Neuron (in vitro differentiated cells): ENCODE results near the gene KRTAP3-1.

Experiments used
- H2AFZ ChIP-seq: one replicate; pipeline ENCODE4 v1.6.1; 2013; ENCODE audit warnings: low read depth, mild to moderate bottlenecking, inconsistent platforms, low read length, moderate library complexity
- H3K27me3 ChIP-seq: one replicate; pipeline ENCODE4 v1.6.1; 2013; ENCODE audit warnings: low read length; ENCODE audit not compliant: insufficient read depth
- H3K36me3 ChIP-seq: one replicate; pipeline ENCODE4 v1.6.1; 2013; ENCODE audit warnings: low read length; ENCODE audit not compliant: insufficient read depth
- H3K4me1 ChIP-seq: one replicate; pipeline ENCODE4 v1.6.1; 2013; ENCODE audit warnings: low read length; ENCODE audit not compliant: insufficient read depth
- H3K4me3 ChIP-seq: 2 replicates; pipeline ENCODE4 v1.5.1; 2013; ENCODE audit warnings: mild to moderate bottlenecking, low read length, moderate library complexity
- H3K9me3 ChIP-seq: one replicate; pipeline ENCODE4 v1.6.1; 2013; ENCODE audit warnings: low read length

Gene KRTAP3-1

GRCh38 chr17:41029633-41030245 lies 20.8 kb upstream of the KRTAP3-1 start, which contains the start of gene KRTAP1-4:
KRTAP1-4 (minus strand) TSS chr17:41030195; CDS start chr17:41030078, 117 bp downstream.
- H3K36me3 ChIP-seq: no peaks in the 10 kb centered on the region
- H3K9me3 ChIP-seq: no peaks in the 10 kb centered on the region
- no peaks in the 10 kb centered on the region for H3K4me1 ChIP-seq
- no peak within 1 kb of the TSS for H2AFZ ChIP-seq
- no peak within 1 kb of the TSS for H3K4me3 ChIP-seq
- peaks cover 2% of the 10 kb centered on the region for H3K27me3 ChIP-seq

- Histone ChIP-seq H3K27me3 (peaks cover 2% of the 10 kb centered on the region), H3K4me3 (no peak within 1 kb of the TSS), H2AFZ (no peak within 1 kb of the TSS), H3K4me1 (no peaks in the 10 kb centered on the region), H3K36me3 (no peaks in the 10 kb centered on the region), H3K9me3 (no peaks in the 10 kb centered on the region)
These were observed 18.0 kb upstream of the KRTAP3-1 start, which contains the start of gene KRTAP1-5 for GRCh38 chr17:41026715-41027471. KRTAP1-5 (minus strand) TSS chr17:41027208; CDS start chr17:41027155, 53 bp downstream.

GRCh38 chr17:41024697-41025096 lies 15.8 kb upstream of the KRTAP3-1 start:
- no peaks in the 10 kb centered on the region for H3K4me1 ChIP-seq
- H3K36me3 ChIP-seq: no peaks in the 10 kb centered on the region
- H3K4me3 ChIP-seq: no peak overlapping the region

GRCh38 chr17:41020336-41020735 lies 11.4 kb upstream of the KRTAP3-1 start:
- H3K27me3 ChIP-seq: peaks cover 4% of the 10 kb centered on the region
- no peak overlapping the region for H2AFZ ChIP-seq
- H3K36me3 ChIP-seq: no peaks in the 10 kb centered on the region
- H3K4me3 ChIP-seq: no peak overlapping the region
- no peaks in the 10 kb centered on the region for H3K4me1 ChIP-seq
- no peaks in the 10 kb centered on the region for H3K9me3 ChIP-seq

More at GRCh38 chr17:41024697-41025096, 15.8 kb upstream of the KRTAP3-1 start:
- Histone ChIP-seq H2AFZ (no peak overlapping the region), H3K27me3 (peaks cover 2% of the 10 kb centered on the region), H3K9me3 (no peaks in the 10 kb centered on the region)

- no peaks in the 10 kb centered on the region for H3K4me1 ChIP-seq
- no peak overlapping the region for H3K4me3 ChIP-seq
- no peak overlapping the region for H2AFZ ChIP-seq
- H3K36me3 ChIP-seq: no peaks in the 10 kb centered on the region
- no peaks in the 10 kb centered on the region for H3K9me3 ChIP-seq
- H3K27me3 ChIP-seq: peaks cover 2% of the 10 kb centered on the region
These were observed 10.5 kb upstream of the KRTAP3-1 start for GRCh38 chr17:41019415-41019814.

GRCh38 chr17:41018541-41018940 lies 9.6 kb upstream of the KRTAP3-1 start:
- H3K27me3 ChIP-seq: peaks cover 2% of the 10 kb centered on the region
- H3K36me3 ChIP-seq: no peaks in the 10 kb centered on the region
- no peaks in the 10 kb centered on the region for H3K4me1 ChIP-seq
- no peak overlapping the region for H2AFZ ChIP-seq
- no peak overlapping the region for H3K4me3 ChIP-seq
- no peaks in the 10 kb centered on the region for H3K9me3 ChIP-seq

GRCh38 chr17:41016578-41017215 lies 7.8 kb upstream of the KRTAP3-1 start:
- Histone ChIP-seq H2AFZ (no peak overlapping the region), H3K36me3 (no peaks in the 10 kb centered on the region), H3K4me1 (no peaks in the 10 kb centered on the region), H3K9me3 (no peaks in the 10 kb centered on the region), H3K27me3 (peaks cover 2% of the 10 kb centered on the region), H3K4me3 (no peak overlapping the region)

GRCh38 chr17:41015454-41015853 lies 6.5 kb upstream of the KRTAP3-1 start:
- Histone ChIP-seq H2AFZ (no peak overlapping the region), H3K27me3 (peaks cover 2% of the 10 kb centered on the region), H3K9me3 (no peaks in the 10 kb centered on the region), H3K4me1 (no peaks in the 10 kb centered on the region), H3K4me3 (no peak overlapping the region), H3K36me3 (no peaks in the 10 kb centered on the region)

- H3K9me3 ChIP-seq: no peaks in the 10 kb centered on the region
- H3K27me3 ChIP-seq: peaks cover 2% of the 10 kb centered on the region
- no peaks in the 10 kb centered on the region for H3K4me1 ChIP-seq
- H3K4me3 ChIP-seq: no peak overlapping the region
- H2AFZ ChIP-seq: no peak overlapping the region
- no peaks in the 10 kb centered on the region for H3K36me3 ChIP-seq
These were observed 4.7 kb upstream of the KRTAP3-1 start for GRCh38 chr17:41013606-41014005.

GRCh38 chr17:41013181-41013580 lies 4.3 kb upstream of the KRTAP3-1 start:
- Histone ChIP-seq H2AFZ (no peak overlapping the region), H3K36me3 (no peaks in the 10 kb centered on the region), H3K4me3 (no peak overlapping the region)

GRCh38 chr17:41012326-41013120 lies 3.6 kb upstream of the KRTAP3-1 start:
- H2AFZ ChIP-seq: no peak overlapping the region
- no peaks in the 10 kb centered on the region for H3K36me3 ChIP-seq
- H3K9me3 ChIP-seq: no peaks in the 10 kb centered on the region
- peaks cover 2% of the 10 kb centered on the region for H3K27me3 ChIP-seq
- no peak overlapping the region for H3K4me3 ChIP-seq
- H3K4me1 ChIP-seq: no peaks in the 10 kb centered on the region

More at GRCh38 chr17:41013181-41013580, 4.3 kb upstream of the KRTAP3-1 start:
- Histone ChIP-seq H3K27me3 (peaks cover 2% of the 10 kb centered on the region), H3K4me1 (no peaks in the 10 kb centered on the region), H3K9me3 (no peaks in the 10 kb centered on the region)

- Histone ChIP-seq H3K36me3 (no peaks in the 10 kb centered on the region), H3K4me1 (no peaks in the 10 kb centered on the region), H3K9me3 (no peaks in the 10 kb centered on the region), H3K4me3 (no peak overlapping the region), H2AFZ (no peak overlapping the region), H3K27me3 (no peaks in the 10 kb centered on the region)
These were observed 1.5 kb upstream of the KRTAP3-1 start for GRCh38 chr17:41010441-41010840.
